Glutamatergic neuron (in vitro differentiated cells): ENCODE data around the gene GAL3ST1. TPM values are rescaled to one million over a fixed set of nuclear protein-coding genes. Genes with fewer than 3 reads are reported as not detected.

ENCODE experiments used
- DNase-seq: peaks from one replicate; pipeline ENCODE4 v3.0.0; 2022
- H3K27ac Mint-ChIP-seq: one replicate; pipeline ENCODE4 v1.8.0; 2020; ENCODE audit warnings: mild to moderate bottlenecking, mixed read lengths, inconsistent platforms; ENCODE audit not compliant: unreplicated experiment
- H3K27me3 Mint-ChIP-seq: one replicate; pipeline ENCODE4 v1.8.0; 2020; ENCODE audit warnings: mild to moderate bottlenecking, moderate library complexity, mixed read lengths, inconsistent platforms; ENCODE audit not compliant: unreplicated experiment
- H3K36me3 Mint-ChIP-seq: one replicate; pipeline ENCODE4 v1.8.0; 2020; ENCODE audit warnings: mild to moderate bottlenecking, mixed read lengths, inconsistent platforms; ENCODE audit not compliant: unreplicated experiment
- H3K4me1 Mint-ChIP-seq: one replicate; pipeline ENCODE4 v1.8.0; 2020; ENCODE audit warnings: mild to moderate bottlenecking, low read depth, mixed read lengths, inconsistent platforms; ENCODE audit not compliant: unreplicated experiment
- H3K4me3 Mint-ChIP-seq: one replicate; pipeline ENCODE4 v1.8.0; 2020; ENCODE audit warnings: mild to moderate bottlenecking, mixed read lengths, inconsistent platforms; ENCODE audit not compliant: unreplicated experiment
- H3K9me3 Mint-ChIP-seq: one replicate; pipeline ENCODE4 v1.8.0; 2020; ENCODE audit warnings: mild to moderate bottlenecking, moderate library complexity, mixed read lengths, inconsistent platforms; ENCODE audit not compliant: unreplicated experiment
- CTCF ChIP-seq: fragments of 200-600 bp; sonication (generic); IDR thresholded peaks from one replicate; pipeline ENCODE4 v1.5.0; 2021; ENCODE audit not compliant: partially characterized antibody, unreplicated experiment
- total RNA-seq: library from RNA; stranded (reverse); fragmentation: NEBNext Ultra II Directional; extraction: Animal tissue kit (Norgen Biotek cat#: 25700); gene quantifications from one replicate; pipeline ENCODE4 v1.2.1, GENCODE V29; 2021; ENCODE audit not compliant: unreplicated experiment

GAL3ST1 gene
- total RNA-seq, 1 donor from 2014 or later, result 1.8 TPM

- Mint-ChIP-seq H3K36me3 (no peaks in the 10 kb centered on the region), H3K4me3 (no peak overlapping the region), H3K9me3 (no peaks in the 10 kb centered on the region), H3K27ac (no peak overlapping the region), H3K27me3 (peaks cover 2% of the 10 kb centered on the region), H3K4me1 (peaks cover 2% of the 10 kb centered on the region)
- no peak for TF ChIP-seq CTCF
- DNase-seq, result no peak
Observed at GRCh38 chr22:30566125-30566524, 8.3 kb downstream of the GAL3ST1 start.

DNA sequence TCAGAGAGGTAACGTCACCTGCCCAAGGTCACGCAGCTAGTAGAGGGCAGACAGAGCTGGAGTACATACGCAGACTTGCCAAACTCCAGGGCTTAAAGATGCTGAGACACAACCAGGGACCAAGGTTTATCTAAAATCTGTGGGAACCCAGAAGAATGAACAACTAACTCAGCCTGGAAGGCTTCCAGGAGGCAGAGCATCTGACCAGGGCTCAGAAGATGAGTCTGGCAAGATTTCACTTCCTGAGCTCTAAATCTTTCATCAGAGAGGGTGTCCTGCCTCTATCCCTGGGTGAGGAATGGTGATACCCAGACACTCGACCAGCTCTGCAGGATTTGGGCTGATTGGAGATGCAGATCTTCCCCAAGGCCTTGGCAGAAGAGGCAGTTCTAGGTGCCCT lies 9.1 kb downstream of the GAL3ST1 start:
- Mint-ChIP-seq H3K9me3 (no peaks in the 10 kb centered on the region), H3K36me3 (no peaks in the 10 kb centered on the region), H3K27me3 (peaks cover 2% of the 10 kb centered on the region), H3K4me3 (no peak overlapping the region), H3K4me1 (peaks cover 2% of the 10 kb centered on the region), H3K27ac (no peak overlapping the region)
- no peak for TF ChIP-seq CTCF
- DNase-seq, result no peak

DNA sequence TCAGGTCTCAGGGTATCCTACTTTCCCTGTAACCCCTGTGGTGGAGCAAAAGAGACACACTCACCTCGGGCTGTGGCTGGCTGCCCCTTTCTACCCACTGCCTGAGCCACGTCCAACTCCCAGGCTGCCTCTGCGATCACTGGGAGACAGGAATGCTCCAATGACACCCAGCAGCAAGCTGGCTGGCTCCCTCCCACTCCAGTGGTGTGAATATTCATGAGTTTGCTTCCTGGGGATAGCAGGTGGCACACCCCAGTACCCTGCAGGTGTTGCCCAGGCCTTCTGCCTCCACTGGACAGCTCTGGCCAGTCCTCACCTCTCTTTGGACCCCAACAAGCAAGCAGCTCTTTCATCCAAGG lies 9.7 kb downstream of the GAL3ST1 start:
- H3K4me3 Mint-ChIP-seq, result no peak overlapping the region
- H3K36me3 Mint-ChIP-seq, result no peaks in the 10 kb centered on the region
- peaks cover 2% of the 10 kb centered on the region for H3K4me1 Mint-ChIP-seq
- peaks cover 4% of the 10 kb centered on the region for H3K27me3 Mint-ChIP-seq
- H3K9me3 Mint-ChIP-seq, result no peaks in the 10 kb centered on the region
- no peak for TF ChIP-seq CTCF
- no peak for DNase-seq
- H3K27ac Mint-ChIP-seq, result no peak overlapping the region

GRCh38 chr22:30564045-30564760 lies 10.3 kb downstream of the GAL3ST1 start:
- H3K27me3 Mint-ChIP-seq, result peaks cover 4% of the 10 kb centered on the region
- no peaks in the 10 kb centered on the region for H3K36me3 Mint-ChIP-seq
- TF ChIP-seq CTCF, result no peak
- no peaks in the 10 kb centered on the region for H3K9me3 Mint-ChIP-seq
- H3K27ac Mint-ChIP-seq, result no peak overlapping the region
- no peak overlapping the region for H3K4me3 Mint-ChIP-seq
- H3K4me1 Mint-ChIP-seq, result peaks cover 2% of the 10 kb centered on the region
- no peak for DNase-seq

GRCh38 chr22:30562366-30562765 lies 12.1 kb downstream of the GAL3ST1 start:
- no peak overlapping the region for H3K4me3 Mint-ChIP-seq
- DNase-seq, result no peak
- peaks cover 3% of the 10 kb centered on the region for H3K27me3 Mint-ChIP-seq
- H3K4me1 Mint-ChIP-seq, result peaks cover 2% of the 10 kb centered on the region
- no peak for TF ChIP-seq CTCF
- no peak overlapping the region for H3K27ac Mint-ChIP-seq
- no peaks in the 10 kb centered on the region for H3K36me3 Mint-ChIP-seq
- no peaks in the 10 kb centered on the region for H3K9me3 Mint-ChIP-seq
